ENCODE data around the gene CTSF.
"Not testable (repeated sequence)": the region's sequence is repeated elsewhere in the genome, so short reads cannot be mapped to it uniquely, and the experiment has no call there.

Gene CTSF

GRCh38 chr11:66559142-66559865 is 9.1 kb downstream of the CTSF start:
- DNase-seq (ENCODE audit: low spot score) = no peak

- no peak for DNase-seq (ENCODE audit: low spot score)
Measured at GRCh38 chr11:66557733-66558326, 10.6 kb downstream of the CTSF start.

- no peak for DNase-seq (ENCODE audit: low spot score)
Measured at GRCh38 chr11:66556086-66556485, 12.3 kb downstream of the CTSF start.

GRCh38 chr11:66555416-66555815 is 13.0 kb downstream of the CTSF start:
- DNase-seq (ENCODE audit: low spot score) = no peak

- DNase-seq (ENCODE audit: low spot score) = no peak
Measured at GRCh38 chr11:66554602-66555001, 13.8 kb downstream of the CTSF start.

- no peak for DNase-seq (ENCODE audit: low spot score)
Measured at GRCh38 chr11:66550887-66551286, 17.5 kb downstream of the CTSF start.

- DNase-seq (ENCODE audit: low spot score) = no peak
Measured at GRCh38 chr11:66549696-66550095, 18.7 kb downstream of the CTSF start.

- DNase-seq (ENCODE audit: low spot score) = no peak
Measured at GRCh38 chr11:66548774-66549630, 19.4 kb downstream of the CTSF start.

- no peak for DNase-seq (ENCODE audit: low spot score)
Measured at GRCh38 chr11:66548041-66548440, 20.4 kb downstream of the CTSF start.

GRCh38 chr11:66547662-66548009 is 20.8 kb downstream of the CTSF start:
- no peak for DNase-seq (ENCODE audit: low spot score)

- DNase-seq (ENCODE audit: low spot score) = no peak
Measured at GRCh38 chr11:66546966-66547661, 21.3 kb downstream of the CTSF start.

- DNase-seq (ENCODE audit: low spot score) = no peak
Measured at GRCh38 chr11:66546368-66546965, 21.9 kb downstream of the CTSF start, which contains the start of gene ACTN3. Gene ACTN3, plus strand, starts transcription at chr11:66546903. Its CDS starts 35 bp downstream, at chr11:66546938.

- peak; percentile 97 for DNase-seq (ENCODE audit: low spot score)
Measured at GRCh38 chr11:66545701-66546367, 22.6 kb downstream of the CTSF start, which contains the start of gene ZDHHC24. Gene ZDHHC24, minus strand, starts transcription at chr11:66546048. Its CDS starts 45 bp downstream, at chr11:66546003.

GRCh38 chr11:66544952-66545351 is 23.5 kb downstream of the CTSF start:
- DNase-seq (ENCODE audit: low spot score) = not testable (repeated sequence)

- no peak for DNase-seq (ENCODE audit: low spot score)
Measured at GRCh38 chr11:66543263-66544107, 24.9 kb downstream of the CTSF start.

GRCh38 chr11:66542362-66542761 is 26.0 kb downstream of the CTSF start:
- no peak for DNase-seq (ENCODE audit: low spot score)

GRCh38 chr11:66541892-66542291 is 26.5 kb downstream of the CTSF start:
- DNase-seq (ENCODE audit: low spot score) = no peak

GRCh38 chr11:66540598-66540997 is 27.8 kb downstream of the CTSF start:
- not testable (repeated sequence) for DNase-seq (ENCODE audit: low spot score)

- no peak for DNase-seq (ENCODE audit: low spot score)
Measured at GRCh38 chr11:66539870-66540213, 28.6 kb downstream of the CTSF start.

- DNase-seq (ENCODE audit: low spot score) = no peak
Measured at GRCh38 chr11:66539170-66539869, 29.1 kb downstream of the CTSF start.

All from RKO (cell line).